Colonic mucosa (tissue), 4 donors: ENCODE measurements around the gene CAMK1D. TPM values are rescaled to one million over a fixed set of nuclear protein-coding genes. Genes with fewer than 3 reads are reported as not detected.

Experiments used
- DNase-seq: peaks from one replicate; pipeline ENCODE4 v3.0.0-alpha.2; 2020
- H3K27ac ChIP-seq: fragments of 200-600 bp; one replicate; pipeline ENCODE4 v1.8.0; 2021
- H3K27me3 ChIP-seq: fragments of 200-600 bp; one replicate; pipeline ENCODE4 v1.8.0; 2021
- H3K36me3 ChIP-seq: fragments of 200-600 bp; one replicate; pipeline ENCODE4 v1.8.0; 2021
- H3K4me1 ChIP-seq: fragments of 200-600 bp; one replicate; pipeline ENCODE4 v1.8.0; 2021; ENCODE audit warnings: mild to moderate bottlenecking
- H3K4me3 ChIP-seq: fragments of 200-600 bp; one replicate; pipeline ENCODE4 v1.8.0; 2021
- H3K9ac ChIP-seq, 2 donors: one replicate each; pipeline ENCODE4 v1.7.0; 2013; ENCODE audit warnings: control low read depth in 2 of 2, low read depth in 2 of 2, low read length in 2 of 2
- H3K9me3 ChIP-seq: fragments of 200-600 bp; one replicate; pipeline ENCODE4 v1.8.0; 2021
- intact Hi-C: fragments of 100-400 bp; cut with DNase I; formaldehyde crosslinking; loops from one replicate; pipeline ENCODE4 v1.14.1; 2022
- total RNA-seq, 2 donors: library from RNA; stranded (reverse); fragmentation: NEBNext Ultra II Directional in 1 of 2; extraction: Animal tissue kit (Norgen Biotek cat#: 25700) in 1 of 2; gene quantifications; one replicate each; pipeline ENCODE4 v1.2.1, GENCODE V29; 2021
- TF ChIP-seq, protein P1 (sequence below): fragments of 200-600 bp; IDR thresholded peaks from one replicate; pipeline ENCODE4 v1.8.0; 2022; ENCODE audit warnings: antibody characterized with exemption, mild to moderate bottlenecking
- donor health status: healthy.
- donor health status: DM: no; HTN: no; CAD: no.
- donor health status: DM: no; HTN: no; CAD: no.

CAMK1D gene
- total RNA-seq, 2 donors from 2014 or later, result 21.3 to 29.7 TPM

DNA sequence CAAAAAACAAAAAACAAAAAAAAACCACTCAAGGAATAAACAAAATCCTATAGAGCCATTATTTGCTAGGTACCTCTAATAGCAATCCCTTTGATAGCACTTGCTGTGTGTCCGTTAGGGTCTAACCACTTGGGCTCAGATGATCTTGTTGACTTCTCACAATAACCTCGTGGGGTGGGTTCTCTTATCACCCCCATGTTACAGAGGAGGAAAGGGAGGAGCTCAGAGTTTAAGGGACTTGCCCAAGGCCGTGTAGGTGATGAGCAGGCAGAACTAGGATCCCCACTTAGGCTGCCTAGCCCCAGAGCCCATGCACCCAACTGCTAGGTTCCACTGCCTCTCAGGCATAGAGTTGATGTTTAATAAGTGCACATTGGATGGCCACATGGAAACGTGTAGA is 131.1 kb downstream of the CAMK1D start:
- Histone ChIP-seq H3K9me3 (no peaks in the 10 kb centered on the region), H3K27ac (no peak overlapping the region), H3K4me3 (no peak overlapping the region), H3K27me3 (no peaks in the 10 kb centered on the region), H3K9ac (no peak overlapping the region), H3K36me3 (no peaks in the 10 kb centered on the region), H3K4me1 (peaks cover 6% of the 10 kb centered on the region)
- no peak for DNase-seq
- intact Hi-C loops, result no loop called here
- TF ChIP-seq, protein P1, sequence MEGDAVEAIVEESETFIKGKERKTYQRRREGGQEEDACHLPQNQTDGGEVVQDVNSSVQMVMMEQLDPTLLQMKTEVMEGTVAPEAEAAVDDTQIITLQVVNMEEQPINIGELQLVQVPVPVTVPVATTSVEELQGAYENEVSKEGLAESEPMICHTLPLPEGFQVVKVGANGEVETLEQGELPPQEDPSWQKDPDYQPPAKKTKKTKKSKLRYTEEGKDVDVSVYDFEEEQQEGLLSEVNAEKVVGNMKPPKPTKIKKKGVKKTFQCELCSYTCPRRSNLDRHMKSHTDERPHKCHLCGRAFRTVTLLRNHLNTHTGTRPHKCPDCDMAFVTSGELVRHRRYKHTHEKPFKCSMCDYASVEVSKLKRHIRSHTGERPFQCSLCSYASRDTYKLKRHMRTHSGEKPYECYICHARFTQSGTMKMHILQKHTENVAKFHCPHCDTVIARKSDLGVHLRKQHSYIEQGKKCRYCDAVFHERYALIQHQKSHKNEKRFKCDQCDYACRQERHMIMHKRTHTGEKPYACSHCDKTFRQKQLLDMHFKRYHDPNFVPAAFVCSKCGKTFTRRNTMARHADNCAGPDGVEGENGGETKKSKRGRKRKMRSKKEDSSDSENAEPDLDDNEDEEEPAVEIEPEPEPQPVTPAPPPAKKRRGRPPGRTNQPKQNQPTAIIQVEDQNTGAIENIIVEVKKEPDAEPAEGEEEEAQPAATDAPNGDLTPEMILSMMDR, result no peak

DNA sequence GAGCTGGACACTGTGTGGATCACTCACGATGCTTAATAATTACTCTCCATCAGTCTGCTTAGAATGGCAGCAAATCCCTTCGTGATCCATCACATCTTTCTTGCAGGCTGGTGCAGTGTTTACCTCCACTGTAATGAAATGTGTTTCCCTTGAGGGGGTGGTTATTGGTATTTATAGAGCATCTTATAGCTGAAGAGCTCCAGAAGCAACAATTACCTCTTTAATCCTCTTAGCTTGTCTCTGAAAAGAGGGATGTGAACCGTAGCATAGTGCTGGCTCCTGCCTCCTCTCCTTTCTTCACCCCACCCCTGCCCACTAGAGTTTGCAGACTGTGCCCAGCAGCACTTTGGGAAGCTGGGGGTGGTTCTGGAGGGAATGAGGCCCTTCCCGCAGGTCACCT is 132.6 kb downstream of the CAMK1D start:
- no peaks in the 10 kb centered on the region for H3K36me3 ChIP-seq
- peaks cover 8% of the 10 kb centered on the region for H3K4me1 ChIP-seq
- intact Hi-C loops, result no loop called here
- no peaks in the 10 kb centered on the region for H3K27me3 ChIP-seq
- H3K9me3 ChIP-seq, result no peaks in the 10 kb centered on the region
- no peak overlapping the region for H3K27ac ChIP-seq
- DNase-seq, result no peak
- H3K4me3 ChIP-seq, result no peak overlapping the region
- TF ChIP-seq, protein P1, result no peak
- H3K9ac ChIP-seq, result no peak overlapping the region

DNA sequence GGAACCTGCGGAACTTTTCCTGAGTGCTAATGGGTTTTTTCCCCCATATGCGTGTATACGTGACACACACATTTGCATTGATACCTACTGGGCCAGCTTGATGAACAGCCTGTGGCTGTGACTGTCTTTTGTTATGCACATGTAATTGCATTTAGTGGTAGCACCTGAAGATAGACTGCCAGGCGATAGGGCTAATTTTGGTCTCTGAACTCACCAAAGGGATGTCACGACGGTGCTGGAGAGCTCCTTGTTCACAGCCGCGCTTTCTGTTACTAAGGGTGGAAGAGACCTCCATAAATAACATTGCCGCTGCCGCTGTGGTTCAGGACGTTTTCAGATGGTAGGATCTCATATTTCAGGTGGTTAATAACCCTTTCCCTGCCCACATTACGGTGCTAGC is 133.2 kb downstream of the CAMK1D start:
- Histone ChIP-seq H3K27me3 (no peaks in the 10 kb centered on the region), H3K9me3 (no peaks in the 10 kb centered on the region), H3K36me3 (no peaks in the 10 kb centered on the region), H3K4me1 (peaks cover 8% of the 10 kb centered on the region), H3K9ac (no peak overlapping the region), H3K27ac (no peak overlapping the region), H3K4me3 (no peak overlapping the region)
- TF ChIP-seq, protein P1, result no peak
- DNase-seq, result no peak
- intact Hi-C loops, result no loop called here

DNA sequence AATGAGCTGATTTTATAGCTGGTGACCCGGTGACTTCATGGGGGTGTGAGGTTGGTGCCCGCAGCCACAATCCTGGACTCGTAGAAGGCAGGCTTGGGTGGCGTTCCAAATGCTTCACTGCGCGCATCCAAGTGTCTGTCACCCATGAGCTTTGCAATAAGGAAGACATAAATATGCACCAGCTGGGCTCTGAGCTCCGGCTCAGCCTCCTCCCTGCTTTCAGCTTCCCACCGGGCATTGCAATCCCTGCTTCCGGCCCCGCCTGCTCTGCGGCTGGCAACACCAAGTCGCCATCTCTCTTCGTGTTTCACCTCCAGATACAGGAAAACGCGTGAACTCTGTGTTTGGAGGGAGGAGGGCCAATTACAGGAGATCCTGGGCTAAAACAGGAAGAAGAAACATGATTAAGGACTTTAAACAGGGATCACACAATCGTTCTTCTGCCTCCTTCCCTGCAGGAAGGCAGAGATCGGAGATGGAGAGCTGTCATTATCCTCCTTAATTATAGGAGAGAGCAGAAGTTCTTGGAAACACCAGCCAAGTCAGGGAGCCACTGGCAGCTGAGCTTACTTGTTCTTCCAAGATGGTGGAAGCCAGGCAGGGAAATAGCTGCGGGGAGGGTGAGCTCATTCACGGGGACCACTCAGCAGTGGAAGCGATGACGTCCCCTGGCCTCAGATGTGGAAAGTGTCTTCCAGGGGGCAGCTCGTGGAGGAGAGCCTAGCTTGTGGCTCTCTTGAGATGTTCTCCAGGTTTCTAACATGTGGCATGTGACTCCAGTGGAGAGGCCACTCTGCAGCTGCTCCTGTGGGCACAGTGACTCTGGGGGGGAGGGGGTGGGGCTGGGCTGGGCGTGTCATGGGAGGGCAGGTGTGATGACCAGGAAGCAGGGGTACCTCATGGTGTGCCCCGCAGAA is 134.9 kb downstream of the CAMK1D start:
- H3K9me3 ChIP-seq, result no peaks in the 10 kb centered on the region
- no peaks in the 10 kb centered on the region for H3K27me3 ChIP-seq
- TF ChIP-seq, protein P1, result no peak
- H3K4me3 ChIP-seq, result no peak overlapping the region
- peak overlapping the region; percentile 41 to 59 for H3K9ac ChIP-seq
- DNase-seq, result peak; percentile 78
- intact Hi-C loops, result no loop called here
- no peaks in the 10 kb centered on the region for H3K36me3 ChIP-seq
- H3K27ac ChIP-seq, result peak overlapping the region; percentile 60
- peaks cover 8% of the 10 kb centered on the region for H3K4me1 ChIP-seq

DNA sequence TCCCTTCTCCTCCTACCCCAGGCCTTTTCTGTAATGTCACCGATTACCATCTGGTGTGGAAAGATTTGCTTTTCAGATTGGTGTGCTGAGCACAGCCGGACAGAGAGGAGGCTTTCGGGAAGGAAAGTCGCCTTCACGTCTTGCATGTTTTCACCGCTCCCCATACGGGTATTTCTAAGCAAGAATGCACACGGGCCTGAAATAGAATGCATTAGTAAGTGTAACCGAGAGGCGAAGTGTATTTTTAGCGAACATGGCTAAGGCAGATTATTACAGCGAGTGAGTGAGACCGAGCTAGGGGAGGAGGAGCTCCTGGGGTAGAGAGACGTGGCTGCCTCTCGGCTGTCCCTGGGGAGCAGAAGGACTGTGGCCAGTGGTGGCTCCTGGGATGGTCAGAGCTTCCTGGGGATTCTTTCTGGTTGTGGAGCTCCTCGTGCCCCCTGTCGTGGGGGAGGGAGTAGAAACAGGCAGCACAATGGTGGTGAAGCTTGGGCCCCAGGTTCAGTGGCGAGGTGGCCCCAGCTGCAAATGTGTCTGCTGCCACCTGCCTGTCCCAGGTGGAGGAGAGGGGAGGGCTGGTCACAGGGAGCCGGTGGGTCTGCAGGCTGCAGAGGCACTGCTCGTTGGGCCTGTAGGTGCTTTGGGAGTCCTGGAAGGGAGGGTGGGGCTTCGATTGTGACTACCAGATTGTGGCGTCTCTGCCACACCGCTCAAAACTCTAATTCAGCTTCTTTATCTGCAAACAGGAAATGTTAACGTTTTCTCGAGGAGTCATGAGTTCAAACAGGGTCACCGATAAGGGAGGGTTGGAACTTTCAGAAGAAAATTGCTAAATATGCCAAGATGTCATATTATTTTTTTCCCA is 135.8 kb downstream of the CAMK1D start:
- Histone ChIP-seq H3K27ac (no peak overlapping the region), H3K36me3 (no peaks in the 10 kb centered on the region), H3K9me3 (no peaks in the 10 kb centered on the region), H3K27me3 (no peaks in the 10 kb centered on the region), H3K9ac (peak overlapping the region; percentile 8 to 41), H3K4me1 (peaks cover 8% of the 10 kb centered on the region), H3K4me3 (no peak overlapping the region)
- intact Hi-C loops, result no loop called here
- DNase-seq, result peak; percentile 47
- TF ChIP-seq, protein P1, result peak; percentile 15
